NT2/D1 (cell line): ENCODE measurements around the gene ARMS2.

Source experiments
- DNase-seq: peaks from one replicate; pipeline ENCODE4 v3.0.0-alpha.2; 2011; ENCODE audit warnings: low read depth, low spot score
- H3K27me3 ChIP-seq: 2 replicates; pipeline ENCODE4 v1.6.0; 2011; ENCODE audit warnings: mild to moderate bottlenecking; ENCODE audit not compliant: insufficient read length, insufficient read depth
- H3K36me3 ChIP-seq: 2 replicates; pipeline ENCODE4 v1.6.1; 2011; ENCODE audit warnings: mild to moderate bottlenecking, low read length, mixed read lengths; ENCODE audit not compliant: insufficient read depth, insufficient read length
- H3K4me1 ChIP-seq: 2 replicates; pipeline ENCODE4 v1.5.1; 2011; ENCODE audit not compliant: insufficient read depth, insufficient read length
- H3K4me3 ChIP-seq: 2 replicates; pipeline ENCODE4 v1.5.1; 2011; ENCODE audit warnings: low read depth; ENCODE audit not compliant: insufficient read length
- H3K9ac ChIP-seq: 2 replicates; pipeline ENCODE4 v1.6.0; 2011; ENCODE audit warnings: low read depth; ENCODE audit not compliant: insufficient read length
- H3K9me3 ChIP-seq: 2 replicates; pipeline ENCODE4 v1.5.1; 2011; ENCODE audit warnings: mild to moderate bottlenecking, low read length; ENCODE audit not compliant: insufficient read depth
- SUZ12 ChIP-seq: IDR thresholded peaks from 2 replicates; pipeline ENCODE4 v1.6.1; 2011; ENCODE audit not compliant: insufficient read length, insufficient read depth; ENCODE audit errors: extremely low read depth
- YY1 ChIP-seq: IDR thresholded peaks from 2 replicates; pipeline ENCODE4 v1.6.1; 2011; ENCODE audit not compliant: insufficient read length, insufficient read depth
- ZNF274 ChIP-seq: IDR thresholded peaks from 2 replicates; pipeline ENCODE4 v1.6.1; 2011; ENCODE audit warnings: mild to moderate bottlenecking, low read depth, low read length

Gene ARMS2

GRCh38 chr10:122421054-122421625 lies 33.3 kb upstream of the ARMS2 start:
- no peak overlapping the region for H3K9ac ChIP-seq
- H3K4me1 ChIP-seq, result no peaks in the 10 kb centered on the region
- H3K4me3 ChIP-seq, result no peak overlapping the region
- no peak for DNase-seq
- TF ChIP-seq YY1 (no peak), ZNF274 (no peak), SUZ12 (no peak)
- no peaks in the 10 kb centered on the region for H3K27me3 ChIP-seq
- peaks cover 4% of the 10 kb centered on the region for H3K36me3 ChIP-seq
- no peaks in the 10 kb centered on the region for H3K9me3 ChIP-seq

GRCh38 chr10:122421742-122422141 lies 32.7 kb upstream of the ARMS2 start:
- H3K4me3 ChIP-seq, result no peak overlapping the region
- no peak for TF ChIP-seq SUZ12
- no peak for TF ChIP-seq YY1
- TF ChIP-seq ZNF274, result no peak
- H3K9ac ChIP-seq, result no peak overlapping the region
- no peak for DNase-seq
- H3K9me3 ChIP-seq, result no peaks in the 10 kb centered on the region
- H3K27me3 ChIP-seq, result no peaks in the 10 kb centered on the region
- no peaks in the 10 kb centered on the region for H3K4me1 ChIP-seq
- H3K36me3 ChIP-seq, result peaks cover 2% of the 10 kb centered on the region

- DNase-seq, result no peak
- Histone ChIP-seq H3K4me1 (no peaks in the 10 kb centered on the region), H3K4me3 (no peak overlapping the region), H3K9me3 (no peaks in the 10 kb centered on the region), H3K36me3 (peaks cover 2% of the 10 kb centered on the region), H3K27me3 (no peaks in the 10 kb centered on the region), H3K9ac (no peak overlapping the region)
- TF ChIP-seq SUZ12 (no peak), YY1 (no peak), ZNF274 (no peak)
These were observed 32.0 kb upstream of the ARMS2 start for GRCh38 chr10:122422266-122422989.

GRCh38 chr10:122424059-122424458 lies 30.4 kb upstream of the ARMS2 start:
- no peak for TF ChIP-seq ZNF274
- TF ChIP-seq YY1, result no peak
- no peak for TF ChIP-seq SUZ12
- Histone ChIP-seq H3K4me3 (no peak overlapping the region), H3K4me1 (no peaks in the 10 kb centered on the region), H3K9ac (no peak overlapping the region), H3K36me3 (peaks cover 6% of the 10 kb centered on the region), H3K9me3 (no peaks in the 10 kb centered on the region), H3K27me3 (no peaks in the 10 kb centered on the region)
- no peak for DNase-seq

- no peaks in the 10 kb centered on the region for H3K4me1 ChIP-seq
- H3K27me3 ChIP-seq, result no peaks in the 10 kb centered on the region
- no peak for DNase-seq
- TF ChIP-seq YY1, result no peak
- TF ChIP-seq SUZ12, result no peak
- TF ChIP-seq ZNF274, result no peak
- H3K9ac ChIP-seq, result no peak overlapping the region
- H3K36me3 ChIP-seq, result peaks cover 13% of the 10 kb centered on the region
- no peak overlapping the region for H3K4me3 ChIP-seq
- H3K9me3 ChIP-seq, result no peaks in the 10 kb centered on the region
These were observed 27.6 kb upstream of the ARMS2 start for GRCh38 chr10:122426829-122427228.

GRCh38 chr10:122427280-122427679 lies 27.2 kb upstream of the ARMS2 start:
- Histone ChIP-seq H3K27me3 (no peaks in the 10 kb centered on the region), H3K9me3 (no peaks in the 10 kb centered on the region), H3K4me1 (no peaks in the 10 kb centered on the region), H3K9ac (no peak overlapping the region), H3K4me3 (no peak overlapping the region), H3K36me3 (peaks cover 13% of the 10 kb centered on the region)
- TF ChIP-seq ZNF274, result no peak
- TF ChIP-seq SUZ12, result no peak
- no peak for TF ChIP-seq YY1
- DNase-seq, result no peak

GRCh38 chr10:122435212-122435827 lies 19.1 kb upstream of the ARMS2 start:
- Histone ChIP-seq H3K4me3 (no peak overlapping the region), H3K36me3 (no peaks in the 10 kb centered on the region), H3K4me1 (no peaks in the 10 kb centered on the region), H3K9ac (no peak overlapping the region), H3K27me3 (no peaks in the 10 kb centered on the region), H3K9me3 (no peaks in the 10 kb centered on the region)
- DNase-seq, result no peak
- TF ChIP-seq YY1 (no peak), ZNF274 (no peak), SUZ12 (no peak)
